COLO668 (cell line): ENCODE results near the gene ENTPD6.
A peak's percentile ranks its signal among the peaks of the same experiment; 100 is the strongest.
"Not testable (repeated sequence)": the region's sequence is repeated elsewhere in the genome, so short reads cannot be mapped to it uniquely, and the experiment has no call there.

Experiments used
- DNase-seq: peaks from one replicate; lab custom pipeline; 2025; ENCODE audit not compliant: unreplicated experiment; lab: John Stamatoyannopoulos, UW

ENTPD6 gene

GRCh38 chr20:25254986-25255680 lies 59.6 kb downstream of the ENTPD6 start:
- DNase-seq: no peak

GRCh38 chr20:25256226-25256859 lies 60.8 kb downstream of the ENTPD6 start:
- no peak for DNase-seq

GRCh38 chr20:25257130-25257529 lies 61.6 kb downstream of the ENTPD6 start:
- no peak for DNase-seq

- peak; percentile 29 for DNase-seq
Measured at GRCh38 chr20:25257756-25258475, 62.4 kb downstream of the ENTPD6 start.

GRCh38 chr20:25258476-25258805 lies 62.9 kb downstream of the ENTPD6 start:
- DNase-seq: no peak

- no peak for DNase-seq
Measured at GRCh38 chr20:25258828-25259227, 63.3 kb downstream of the ENTPD6 start.

- no peak for DNase-seq
Measured at GRCh38 chr20:25259358-25259757, 63.8 kb downstream of the ENTPD6 start.

- no peak for DNase-seq
Measured at GRCh38 chr20:25259788-25260254, 64.3 kb downstream of the ENTPD6 start.

GRCh38 chr20:25260770-25261437 lies 65.4 kb downstream of the ENTPD6 start:
- not testable (repeated sequence) for DNase-seq

GRCh38 chr20:25269057-25269832 lies 73.7 kb downstream of the ENTPD6 start:
- DNase-seq: no peak

- DNase-seq: no peak
Measured at GRCh38 chr20:25269833-25270170, 74.3 kb downstream of the ENTPD6 start.

GRCh38 chr20:25270829-25271251 lies 75.3 kb downstream of the ENTPD6 start:
- peak; percentile 90 for DNase-seq

- DNase-seq: no peak
Measured at GRCh38 chr20:25271486-25272222, 76.1 kb downstream of the ENTPD6 start.

- no peak for DNase-seq
Measured at GRCh38 chr20:25272223-25273000, 76.9 kb downstream of the ENTPD6 start.

GRCh38 chr20:25273046-25273445 lies 77.5 kb downstream of the ENTPD6 start:
- no peak for DNase-seq

GRCh38 chr20:25273541-25274358 lies 78.2 kb downstream of the ENTPD6 start:
- no peak for DNase-seq

- DNase-seq: no peak
Measured at GRCh38 chr20:25274481-25274880, 79.0 kb downstream of the ENTPD6 start.
